CD4-positive, alpha-beta T cell treated with Interleukin-15 for 1 hour (primary cell): ENCODE results near the gene SLAMF6.

Source experiments
- DNase-seq: peaks from one replicate; pipeline ENCODE4 v3.0.0-alpha.2; 2020

SLAMF6 gene

GRCh38 chr1:160460683-160461287, 62.3 kb downstream of the SLAMF6 start:
- DNase-seq, result no peak

DNA sequence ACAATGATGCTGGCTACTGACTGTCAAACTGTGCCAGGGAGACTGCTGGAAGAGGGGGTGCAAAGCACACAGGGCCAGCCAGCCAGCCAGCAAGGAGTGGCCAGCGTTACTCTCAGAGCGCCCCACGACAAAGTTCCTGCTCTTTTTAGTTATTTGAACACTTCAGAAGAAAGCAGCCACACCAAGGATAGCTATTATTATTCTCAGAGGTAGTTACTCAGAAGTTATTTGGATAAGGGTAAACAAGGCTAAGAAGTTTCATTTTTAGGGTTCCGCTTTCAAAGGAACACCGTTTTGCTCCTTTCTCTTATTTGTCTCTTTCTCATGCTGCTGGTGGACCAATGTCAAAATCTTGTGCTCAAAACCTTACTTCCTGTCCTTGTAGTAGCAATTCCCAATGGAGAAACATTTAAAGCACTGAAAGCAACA, 62.8 kb downstream of the SLAMF6 start:
- no peak for DNase-seq

DNA sequence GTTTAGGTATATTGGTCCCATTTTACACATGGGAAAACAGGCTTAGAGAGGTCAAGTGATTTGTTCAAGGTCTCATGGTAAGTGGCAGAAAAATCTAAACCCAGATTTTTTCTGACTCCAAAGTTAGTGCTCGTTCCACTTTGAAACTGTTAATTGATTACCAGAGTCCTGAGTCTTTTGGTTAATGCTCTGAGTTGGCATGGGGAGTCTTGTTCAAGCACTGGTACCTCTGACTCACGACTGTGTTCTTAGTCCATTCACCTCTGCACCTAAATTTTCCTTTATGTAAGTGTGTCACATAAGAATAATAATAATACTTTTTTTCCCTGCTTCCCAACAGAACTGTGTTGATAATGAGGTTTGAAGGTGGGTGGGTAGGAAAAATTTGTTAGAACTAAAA, 63.4 kb downstream of the SLAMF6 start:
- DNase-seq, result no peak

DNA sequence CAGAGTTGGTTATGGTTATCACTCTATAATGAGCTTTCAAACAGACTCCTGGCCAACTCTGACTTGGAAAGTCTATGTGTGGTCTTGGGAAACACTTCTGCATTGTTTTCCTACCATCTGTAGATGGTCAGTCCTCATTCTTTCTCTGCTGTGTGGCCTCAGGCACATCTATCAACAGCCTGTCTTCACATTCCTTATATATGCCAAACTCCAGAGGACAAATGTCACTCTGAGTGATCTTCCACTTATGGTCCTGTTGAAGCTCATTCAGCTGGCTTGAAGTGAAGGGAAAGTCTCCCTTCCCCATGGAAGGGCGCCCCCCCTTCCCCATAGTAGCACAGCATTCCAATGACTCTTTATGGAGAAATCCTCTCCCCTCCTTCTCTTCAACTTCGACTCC, 64.0 kb downstream of the SLAMF6 start:
- DNase-seq, result no peak

GRCh38 chr1:160455153-160455517, 67.9 kb downstream of the SLAMF6 start:
- no peak for DNase-seq

GRCh38 chr1:160454371-160455152, 68.5 kb downstream of the SLAMF6 start:
- DNase-seq, result no peak

DNA sequence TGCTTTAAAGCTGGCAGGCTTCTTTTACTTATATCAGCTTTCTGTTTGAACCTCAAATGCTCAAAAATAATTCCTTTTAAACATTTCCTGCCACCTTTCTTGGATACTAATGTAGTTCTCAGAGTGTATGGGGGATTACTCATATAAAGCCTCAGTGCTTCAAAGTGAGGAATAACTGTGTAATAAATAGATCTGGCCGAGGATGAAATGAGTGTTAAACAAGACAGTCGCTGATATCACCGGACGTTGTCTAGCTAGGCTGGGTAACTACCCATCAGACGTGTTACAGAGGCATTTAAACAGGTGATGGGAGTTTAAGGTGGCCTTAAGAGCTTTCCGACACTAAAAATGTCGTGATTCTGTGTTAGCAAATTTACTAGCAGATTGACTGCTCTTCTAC, 69.6 kb downstream of the SLAMF6 start:
- no peak for DNase-seq

GRCh38 chr1:160451859-160452232, 71.2 kb downstream of the SLAMF6 start:
- DNase-seq, result no peak

GRCh38 chr1:160451119-160451858, 71.8 kb downstream of the SLAMF6 start:
- DNase-seq, result no peak

- no peak for DNase-seq
Measured at GRCh38 chr1:160449494-160449893, 73.6 kb downstream of the SLAMF6 start.

- no peak for DNase-seq
Measured at GRCh38 chr1:160446945-160447600, 76.0 kb downstream of the SLAMF6 start.

DNA sequence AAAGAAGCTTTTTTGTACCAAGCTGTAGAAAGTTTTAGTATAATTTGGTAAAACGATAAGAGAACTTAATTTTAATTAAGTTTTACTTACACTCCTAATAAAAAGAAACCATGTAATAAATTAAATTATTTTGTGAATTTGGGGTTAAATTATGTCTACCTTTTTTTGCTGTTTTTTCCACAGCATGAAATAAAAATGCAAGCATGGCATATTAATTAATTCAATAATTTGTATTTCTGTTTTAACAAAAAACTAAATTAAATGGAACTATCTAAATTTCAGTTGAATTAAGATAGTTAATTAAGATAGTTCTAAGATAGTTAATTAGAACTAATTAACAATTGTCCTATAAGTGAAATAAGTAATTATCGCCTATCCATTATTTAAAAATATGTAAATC, 83.3 kb downstream of the SLAMF6 start:
- no peak for DNase-seq

DNA sequence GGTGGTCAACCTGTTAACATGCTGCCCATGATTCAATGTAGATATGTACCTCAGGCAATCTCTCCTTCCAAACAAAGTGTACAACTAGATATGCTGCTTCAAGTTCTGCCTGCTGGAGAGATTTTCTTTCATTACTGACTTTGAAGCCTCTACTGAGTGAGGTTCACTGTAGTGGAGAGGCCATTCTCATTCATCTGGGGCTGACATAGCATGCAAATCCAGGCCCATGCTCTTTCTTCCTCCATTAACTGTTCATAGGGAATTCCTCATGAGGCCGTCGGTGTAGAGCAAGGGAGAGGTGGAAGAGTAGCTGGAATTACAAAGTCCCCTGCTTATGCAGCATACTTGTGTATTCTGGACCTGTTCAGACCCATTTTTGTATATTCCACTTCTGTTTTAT, 84.1 kb downstream of the SLAMF6 start:
- no peak for DNase-seq

GRCh38 chr1:160438317-160438918, 84.6 kb downstream of the SLAMF6 start:
- no peak for DNase-seq

DNA sequence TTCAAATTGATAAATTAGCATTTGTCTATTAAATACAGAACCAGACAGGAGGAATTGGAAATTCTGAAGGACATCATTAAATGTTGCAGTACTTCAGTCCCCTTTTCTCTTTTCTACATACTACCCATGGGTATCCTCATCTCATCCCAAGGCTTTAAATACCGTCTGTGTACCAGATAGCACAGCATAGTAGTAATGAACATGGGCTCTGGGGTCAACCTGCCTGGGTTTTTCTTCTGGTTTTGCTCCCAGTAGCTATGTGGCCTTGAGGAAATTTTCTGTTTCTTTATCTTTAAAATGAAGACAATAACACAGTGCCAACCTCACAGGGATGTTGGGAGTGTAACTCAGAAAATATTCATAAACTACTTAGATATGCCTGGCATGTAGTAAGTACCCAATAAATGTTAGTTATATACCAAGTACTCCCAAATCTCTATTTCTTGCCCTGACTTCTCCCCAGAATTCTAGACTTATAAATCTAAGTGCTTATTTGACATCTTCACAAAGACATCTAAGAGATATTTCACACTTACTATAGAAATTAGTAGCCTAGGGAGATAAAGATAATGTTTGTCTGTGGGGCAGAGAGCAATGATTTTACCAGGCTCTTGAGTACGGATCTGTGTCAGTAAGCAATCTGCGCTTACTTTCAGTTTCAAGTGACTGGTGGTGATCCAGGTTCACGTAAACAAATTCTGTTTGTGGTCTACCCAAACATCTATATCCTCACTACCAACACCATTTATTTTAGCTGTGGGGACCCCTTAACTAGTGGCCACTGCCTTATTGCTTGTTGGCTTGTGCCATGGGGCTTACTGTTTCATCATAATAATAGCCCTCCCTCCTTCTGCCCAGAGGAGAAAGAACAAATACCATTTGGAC, 85.4 kb downstream of the SLAMF6 start:
- DNase-seq, result no peak

GRCh38 chr1:160436966-160437365, 86.1 kb downstream of the SLAMF6 start:
- DNase-seq, result no peak
